HepG2 (cell line): ENCODE results near the gene NAPB. TPM values are rescaled to one million over a fixed set of nuclear protein-coding genes. Genes with fewer than 3 reads are reported as not detected.

Experiments
- CREB3 ChIP-seq: sonication (generic); formaldehyde crosslinking; IDR thresholded peaks from 2 replicates; pipeline ENCODE4 v1.5.0; 2020; ENCODE audit warnings: missing genetic modification reagents
- HDAC6 ChIP-seq: fragments of 200-600 bp; sonication (generic); IDR thresholded peaks from 2 replicates; pipeline ENCODE4 v1.7.0; 2017; ENCODE audit warnings: mild to moderate bottlenecking, antibody characterized with exemption, low read length, low read depth
- KIAA2018 ChIP-seq: sonication (generic); formaldehyde crosslinking; IDR thresholded peaks from 2 replicates; pipeline ENCODE4 v1.5.0; 2020; ENCODE audit warnings: mild to moderate bottlenecking, missing genetic modification reagents, borderline replicate concordance
- KLF16 ChIP-seq, 2 experiments: sonication (generic) in 1 of 2; formaldehyde crosslinking in 1 of 2; IDR thresholded peaks; 2 replicates each; pipeline versions ENCODE4 v1.6.1 to v1.8.0; 2016 to 2023; ENCODE audit warnings: missing genetic modification reagents in 2 of 2, missing compliant biosample characterization in 1 of 2
- PCBP2 ChIP-seq: fragments of 200-400 bp; formaldehyde crosslinking; optimal IDR thresholded peaks from 2 replicates; pipeline ENCODE3; 2018; ENCODE audit warnings: low read length, low read depth; ENCODE audit not compliant: poor library complexity, severe bottlenecking
- RFX3 ChIP-seq: IDR thresholded peaks from 2 replicates; pipeline ENCODE4 v1.6.1; 2016; ENCODE audit warnings: missing biosample characterization, missing genetic modification reagents
- RXRA ChIP-seq: sonication (generic); formaldehyde crosslinking; IDR thresholded peaks from 2 replicates; pipeline ENCODE4 v1.5.1; 2020; ENCODE audit warnings: missing genetic modification reagents
- SATB2 ChIP-seq: sonication (generic); formaldehyde crosslinking; IDR thresholded peaks from 2 replicates; pipeline ENCODE4 v1.5.0; 2020; ENCODE audit warnings: missing genetic modification reagents
- SETDB1 ChIP-seq: sonication (generic); formaldehyde crosslinking; IDR thresholded peaks from 2 replicates; pipeline ENCODE4 v1.5.1; 2020; ENCODE audit warnings: missing genetic modification reagents, mild to moderate bottlenecking, borderline replicate concordance
- SYNCRIP ChIP-seq: fragments of 200-400 bp; formaldehyde crosslinking; IDR thresholded peaks from 2 replicates; pipeline ENCODE4 v1.6.1; 2018; ENCODE audit warnings: mild to moderate bottlenecking, low read depth, low read length; ENCODE audit not compliant: insufficient read depth
- TMF1 ChIP-seq: sonication (generic); formaldehyde crosslinking; IDR thresholded peaks from 2 replicates; pipeline ENCODE4 v1.8.1; 2022; ENCODE audit warnings: low read depth, missing genetic modification reagents
- ZFX ChIP-seq: sonication (generic); formaldehyde crosslinking; IDR thresholded peaks from 2 replicates; pipeline ENCODE4 v1.4.0; 2020; ENCODE audit warnings: mild to moderate bottlenecking, low read depth, missing genetic modification reagents, moderate library complexity
- ZKSCAN8 ChIP-seq: IDR thresholded peaks from 2 replicates; pipeline ENCODE4 v1.6.1; 2016; ENCODE audit warnings: borderline replicate concordance, missing genetic modification reagents, missing compliant biosample characterization
- ZNF263 ChIP-seq: sonication (generic); formaldehyde crosslinking; IDR thresholded peaks from 2 replicates; pipeline ENCODE4 v1.4.0; 2020; ENCODE audit warnings: missing genetic modification reagents
- ZNF317 ChIP-seq: sonication (generic); formaldehyde crosslinking; IDR thresholded peaks from 2 replicates; pipeline ENCODE4 v1.5.0; 2020; ENCODE audit warnings: mild to moderate bottlenecking, missing genetic modification reagents
- ZNF484 ChIP-seq: sonication (generic); formaldehyde crosslinking; IDR thresholded peaks from 2 replicates; pipeline ENCODE4 v1.5.1; 2020; ENCODE audit warnings: mild to moderate bottlenecking, low read depth, missing genetic modification reagents, borderline replicate concordance
- ZNF816 ChIP-seq: sonication (generic); formaldehyde crosslinking; IDR thresholded peaks from 2 replicates; pipeline ENCODE4 v1.8.0; 2022; ENCODE audit warnings: missing genetic modification reagents, mild to moderate bottlenecking, borderline replicate concordance
- polyA plus RNA-seq, 8 experiments: library from polyadenylated mRNA; depleted of rRNA in 3 of 8; stranded (reverse) in 7 of 8; unstranded in 1 of 8; fragments of >200 nt; fragmentation: Illumina TruSeq in 4 of 8; extraction: Trizol in 4 of 8; gene quantifications; 2 replicates each; pipeline versions ENCODE4 v1.2.1 to v1.2.3, GENCODE V29; 2011 to 2016; ENCODE audit warnings: low read depth in 4 of 8, missing spikeins in 1 of 8, mixed read lengths in 1 of 8; ENCODE audit not compliant: insufficient read depth in 1 of 8
- total RNA-seq, 5 experiments: library from RNA; depleted of rRNA; stranded (reverse); fragments of >200 nt; fragmentation: Illumina TruSeq; extraction: Trizol; gene quantifications; 2 replicates each; pipeline ENCODE4 v1.2.3, GENCODE V29; 2016; ENCODE audit warnings: low read depth in 1 of 5
- TF ChIP-seq, protein P1 (sequence below): sonication (generic); formaldehyde crosslinking; IDR thresholded peaks from 2 replicates; pipeline ENCODE4 v1.5.0; 2020; ENCODE audit warnings: missing genetic modification reagents, mild to moderate bottlenecking, borderline replicate concordance

NAPB gene
- total and polyA plus RNA-seq, 2 of the 13 experiments (the other 11 are each of a cell fraction or from before 2014, with no cell fraction given) = 15.2 to 16.1 TPM

- TF ChIP-seq KIAA2018 (peak; percentile 39; the same call in 1 of the 2 replicates), ZFX (CRISPR knock-in tag) (peak; percentile 24; the same call in 1 of the 2 replicates), ZNF484 (CRISPR knock-in tag) (no peak), RFX3 (CRISPR knock-in tag) (peak; percentile 72), KLF16 (CRISPR knock-in tag; IDR thresholded peaks at IDR 0.05) (peak; percentile 61 to 92; a peak in 2 of 4 replicates), ZNF816 (CRISPR knock-in tag) (peak; percentile 62; the same call in 1 of the 2 replicates), RXRA (CRISPR knock-in tag) (peak; percentile 84; the same call in 1 of the 2 replicates), CREB3 (CRISPR knock-in tag) (0 out of 2 replicates have a peak, but pooled peaks have one; percentile 82), HDAC6 (no peak), SETDB1 (no peak), TMF1 (CRISPR knock-in tag) (peak; percentile 29; the same call in 1 of the 2 replicates), SATB2 (CRISPR knock-in tag) (no peak), PCBP2 (no peak), SYNCRIP (no peak), ZNF263 (CRISPR knock-in tag) (no peak; the same call in 1 of the 2 replicates), ZNF317 (peak; percentile 82; the same call in 1 of the 2 replicates), ZKSCAN8 (CRISPR knock-in tag) (peak; percentile 88; the same call in 1 of the 2 replicates)
- TF ChIP-seq, protein P1, sequence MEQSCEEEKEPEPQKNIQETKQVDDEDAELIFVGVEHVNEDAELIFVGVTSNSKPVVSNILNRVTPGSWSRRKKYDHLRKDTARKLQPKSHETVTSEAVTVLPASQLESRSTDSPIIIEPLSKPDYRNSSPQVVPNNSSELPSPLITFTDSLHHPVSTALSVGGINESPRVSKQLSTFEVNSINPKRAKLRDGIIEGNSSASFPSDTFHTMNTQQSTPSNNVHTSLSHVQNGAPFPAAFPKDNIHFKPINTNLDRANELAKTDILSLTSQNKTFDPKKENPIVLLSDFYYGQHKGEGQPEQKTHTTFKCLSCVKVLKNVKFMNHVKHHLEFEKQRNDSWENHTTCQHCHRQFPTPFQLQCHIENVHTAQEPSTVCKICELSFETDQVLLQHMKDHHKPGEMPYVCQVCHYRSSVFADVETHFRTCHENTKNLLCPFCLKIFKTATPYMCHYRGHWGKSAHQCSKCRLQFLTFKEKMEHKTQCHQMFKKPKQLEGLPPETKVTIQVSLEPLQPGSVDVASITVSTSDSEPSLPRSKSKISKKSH (CRISPR knock-in tag) = peak; percentile 96; the same call in 1 of the 2 replicates
Observed at GRCh38 chr20:23357767-23358562, 63.3 kb downstream of the NAPB start (continued).
